ENCODE results near the gene PRDX5.

DNA sequence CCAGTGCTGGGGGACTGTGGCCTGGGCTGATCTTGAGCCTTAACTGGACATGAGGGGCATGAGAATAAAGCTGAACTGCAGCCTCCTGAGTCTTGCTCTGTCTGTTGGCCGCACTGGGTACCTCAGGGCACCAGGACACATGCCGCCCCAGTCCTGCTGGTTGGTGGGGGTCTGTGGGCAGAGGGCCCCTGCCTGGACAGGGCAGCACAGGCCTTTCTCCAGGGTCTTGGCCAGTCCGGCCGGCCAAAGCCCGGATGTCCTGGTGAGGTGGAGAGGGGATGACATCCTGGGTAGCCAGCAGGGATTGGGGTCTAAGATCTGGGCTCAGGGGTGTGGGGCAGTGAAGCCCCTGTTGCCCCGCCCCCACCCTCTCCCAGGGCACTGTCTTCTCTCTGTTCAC is 39.5 kb downstream of the PRDX5 start:
- TF ChIP-seq, protein P1, sequence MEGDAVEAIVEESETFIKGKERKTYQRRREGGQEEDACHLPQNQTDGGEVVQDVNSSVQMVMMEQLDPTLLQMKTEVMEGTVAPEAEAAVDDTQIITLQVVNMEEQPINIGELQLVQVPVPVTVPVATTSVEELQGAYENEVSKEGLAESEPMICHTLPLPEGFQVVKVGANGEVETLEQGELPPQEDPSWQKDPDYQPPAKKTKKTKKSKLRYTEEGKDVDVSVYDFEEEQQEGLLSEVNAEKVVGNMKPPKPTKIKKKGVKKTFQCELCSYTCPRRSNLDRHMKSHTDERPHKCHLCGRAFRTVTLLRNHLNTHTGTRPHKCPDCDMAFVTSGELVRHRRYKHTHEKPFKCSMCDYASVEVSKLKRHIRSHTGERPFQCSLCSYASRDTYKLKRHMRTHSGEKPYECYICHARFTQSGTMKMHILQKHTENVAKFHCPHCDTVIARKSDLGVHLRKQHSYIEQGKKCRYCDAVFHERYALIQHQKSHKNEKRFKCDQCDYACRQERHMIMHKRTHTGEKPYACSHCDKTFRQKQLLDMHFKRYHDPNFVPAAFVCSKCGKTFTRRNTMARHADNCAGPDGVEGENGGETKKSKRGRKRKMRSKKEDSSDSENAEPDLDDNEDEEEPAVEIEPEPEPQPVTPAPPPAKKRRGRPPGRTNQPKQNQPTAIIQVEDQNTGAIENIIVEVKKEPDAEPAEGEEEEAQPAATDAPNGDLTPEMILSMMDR (IDR thresholded peaks at IDR 0.05): no peak
- no peak for TF ChIP-seq EZH2 (IDR thresholded peaks at IDR 0.05; ENCODE audit: borderline replicate concordance, insufficient read depth, low read depth, low read length, poor library complexity, severe bottlenecking)

All from B cell (primary cell).